Measurements from ENCODE around the gene TUBA3E.
"Not testable (repeated sequence)": the region's sequence is repeated elsewhere in the genome, so short reads cannot be mapped to it uniquely, and the experiment has no call there.

TUBA3E gene

DNA sequence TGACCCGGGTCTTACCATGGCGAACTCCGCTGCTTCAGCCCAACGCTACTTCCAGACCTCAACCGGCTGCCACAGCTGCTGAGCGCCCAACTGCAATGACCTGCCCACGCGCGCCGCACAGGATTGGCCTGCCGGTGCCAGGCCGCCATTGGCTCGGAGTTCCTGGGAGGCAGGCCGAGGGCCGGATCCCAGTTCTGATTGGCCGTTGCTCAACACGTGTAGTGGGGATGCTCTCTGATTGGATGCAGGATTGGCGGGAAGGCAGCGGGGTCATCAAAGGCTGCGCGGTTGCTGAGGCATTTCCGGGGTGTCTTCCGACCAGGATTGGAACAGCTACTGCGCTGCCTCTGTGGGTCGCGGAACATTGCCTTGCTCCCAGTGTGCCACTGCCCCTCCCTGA is at the start of gene TUBA3E:
TUBA3E (minus strand) TSS at position 97 of the 400 bp plus-strand sequence; CDS start at position 18, 79 bp downstream.
- Histone ChIP-seq H3K27me3 (ENCODE audit: control insufficient read depth, insufficient read depth, low read length) (no peaks in the 10 kb centered on the region), H3K27ac (ENCODE audit: low read length) (no peak within 1 kb of the TSS), H3K9me3 (ENCODE audit: control insufficient read depth, low read depth, low read length) (no peaks in the 10 kb centered on the region), H3K4me1 (ENCODE audit: control insufficient read depth, low read depth, low read length) (no peaks in the 10 kb centered on the region), H3K4me3 (ENCODE audit: low read length) (no peak within 1 kb of the TSS), H3K36me3 (ENCODE audit: control insufficient read depth, low read depth, low read length) (no peaks in the 10 kb centered on the region), H3K9ac (ENCODE audit: low read length) (no peak within 1 kb of the TSS)

DNA sequence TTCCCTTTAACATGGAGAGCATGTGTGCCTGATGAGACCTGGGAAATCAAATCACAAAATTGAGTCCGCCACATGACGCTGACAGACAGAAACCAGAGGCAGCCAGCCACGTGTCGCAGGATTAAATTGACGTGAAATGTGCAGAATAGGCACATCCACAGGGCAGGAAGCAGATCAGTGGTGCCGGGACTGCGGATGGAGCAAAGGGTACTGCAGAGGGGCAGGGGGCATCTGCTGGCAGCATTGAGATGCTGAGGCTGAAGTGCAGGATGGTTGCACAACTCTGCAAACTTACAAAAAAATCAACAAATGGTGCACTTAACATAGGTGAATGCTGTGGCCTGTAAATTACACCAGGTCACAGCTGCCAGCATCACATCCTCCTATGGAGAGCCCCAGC is 48.2 kb upstream of the TUBA3E start:
- Histone ChIP-seq H3K4me3 (ENCODE audit: low read length) (no peak overlapping the region), H3K9ac (ENCODE audit: low read length) (no peak overlapping the region), H3K27ac (ENCODE audit: low read length) (no peak overlapping the region), H3K27me3 (ENCODE audit: control insufficient read depth, insufficient read depth, low read length) (no peaks in the 10 kb centered on the region), H3K4me1 (ENCODE audit: control insufficient read depth, low read depth, low read length) (no peaks in the 10 kb centered on the region), H3K9me3 (ENCODE audit: control insufficient read depth, low read depth, low read length) (no peaks in the 10 kb centered on the region), H3K36me3 (ENCODE audit: control insufficient read depth, low read depth, low read length) (no peaks in the 10 kb centered on the region)

DNA sequence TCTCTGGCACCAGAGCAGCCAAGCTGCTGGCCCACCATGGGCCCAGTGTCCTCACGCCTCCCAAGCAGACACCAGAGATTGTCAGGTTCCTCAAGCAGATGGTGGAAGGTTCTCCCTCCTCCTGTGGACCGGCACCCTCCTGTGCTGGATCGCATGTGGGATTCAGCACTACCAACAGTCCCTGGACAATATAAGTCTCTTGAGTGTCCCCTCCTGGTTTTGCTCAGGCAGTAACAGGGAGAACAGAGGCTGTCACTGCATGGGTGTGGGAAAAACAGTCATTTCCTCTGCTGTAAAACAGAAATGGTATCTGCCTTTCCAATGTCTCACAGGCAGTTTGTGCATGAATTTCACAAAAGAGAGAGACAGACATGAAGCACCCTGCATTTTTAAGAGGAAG is 47.7 kb upstream of the TUBA3E start:
- Histone ChIP-seq H3K9ac (ENCODE audit: low read length) (no peak overlapping the region), H3K4me1 (ENCODE audit: control insufficient read depth, low read depth, low read length) (no peaks in the 10 kb centered on the region), H3K9me3 (ENCODE audit: control insufficient read depth, low read depth, low read length) (no peaks in the 10 kb centered on the region), H3K36me3 (ENCODE audit: control insufficient read depth, low read depth, low read length) (no peaks in the 10 kb centered on the region), H3K4me3 (ENCODE audit: low read length) (no peak overlapping the region), H3K27ac (ENCODE audit: low read length) (no peak overlapping the region), H3K27me3 (ENCODE audit: control insufficient read depth, insufficient read depth, low read length) (no peaks in the 10 kb centered on the region)

DNA sequence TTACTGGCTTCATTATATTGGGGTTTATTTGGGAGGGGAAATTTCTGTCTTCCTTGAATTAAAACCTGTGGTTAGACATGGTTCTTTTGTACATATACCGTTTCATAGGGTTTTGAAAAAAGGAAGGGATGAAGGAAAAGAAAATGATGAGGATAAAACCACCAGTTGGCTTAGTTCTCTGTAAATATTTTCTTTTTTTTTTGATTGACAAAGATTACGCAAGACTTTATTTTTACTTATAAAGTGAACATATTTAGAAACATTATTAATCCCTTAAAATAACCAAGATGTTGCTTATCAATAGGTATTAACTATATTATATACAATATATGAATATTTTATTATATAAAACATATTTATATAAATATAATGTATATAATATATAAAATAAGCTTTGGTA is 45.1 kb upstream of the TUBA3E start:
- no peak overlapping the region for H3K27ac ChIP-seq (ENCODE audit: low read length)
- no peak overlapping the region for H3K4me3 ChIP-seq (ENCODE audit: low read length)

DNA sequence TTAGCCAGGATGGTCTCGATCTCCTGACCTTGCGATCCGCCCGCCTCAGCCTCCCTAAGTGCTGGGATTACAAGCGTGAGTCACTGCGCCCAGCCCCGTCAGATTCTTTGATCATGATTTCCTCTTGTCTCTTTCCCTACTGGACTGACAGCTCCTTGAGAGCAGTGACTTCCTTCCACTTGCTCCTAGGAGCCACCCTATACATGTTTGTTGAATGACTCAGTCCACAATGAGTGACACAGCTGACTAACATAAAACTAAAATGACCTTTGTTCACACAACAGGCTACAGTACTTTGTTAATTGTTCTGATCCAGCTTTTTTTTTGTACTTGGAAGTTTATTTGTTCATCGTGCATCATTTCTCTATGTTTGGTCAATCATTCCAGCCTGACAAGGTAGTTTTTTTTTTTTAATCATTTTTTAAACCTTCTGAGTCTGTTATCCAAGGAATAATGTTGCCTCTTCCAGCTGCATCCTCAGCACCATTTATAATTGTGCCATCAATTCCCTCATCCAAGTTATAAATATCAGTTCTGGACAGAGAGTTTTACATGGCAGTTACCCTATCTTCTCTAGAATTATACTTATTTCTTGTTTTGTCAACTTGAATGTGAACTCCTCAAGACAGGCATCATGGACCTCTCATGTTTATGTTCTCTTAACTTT is 42.9 kb upstream of the TUBA3E start:
- H3K9me3 ChIP-seq (ENCODE audit: control insufficient read depth, low read depth, low read length) = no peaks in the 10 kb centered on the region
- H3K4me1 ChIP-seq (ENCODE audit: control insufficient read depth, low read depth, low read length) = no peaks in the 10 kb centered on the region
- H3K36me3 ChIP-seq (ENCODE audit: control insufficient read depth, low read depth, low read length) = no peaks in the 10 kb centered on the region
- H3K27me3 ChIP-seq (ENCODE audit: control insufficient read depth, insufficient read depth, low read length) = no peaks in the 10 kb centered on the region
- H3K27ac ChIP-seq (ENCODE audit: low read length) = no peak overlapping the region
- H3K4me3 ChIP-seq (ENCODE audit: low read length) = no peak overlapping the region
- no peak overlapping the region for H3K9ac ChIP-seq (ENCODE audit: low read length)

More for the DNA sequence above, 45.1 kb upstream of the TUBA3E start:
- Histone ChIP-seq H3K27me3 (ENCODE audit: control insufficient read depth, insufficient read depth, low read length) (no peaks in the 10 kb centered on the region), H3K4me1 (ENCODE audit: control insufficient read depth, low read depth, low read length) (no peaks in the 10 kb centered on the region), H3K9me3 (ENCODE audit: control insufficient read depth, low read depth, low read length) (no peaks in the 10 kb centered on the region), H3K36me3 (ENCODE audit: control insufficient read depth, low read depth, low read length) (no peaks in the 10 kb centered on the region), H3K9ac (ENCODE audit: low read length) (no peak overlapping the region)

DNA sequence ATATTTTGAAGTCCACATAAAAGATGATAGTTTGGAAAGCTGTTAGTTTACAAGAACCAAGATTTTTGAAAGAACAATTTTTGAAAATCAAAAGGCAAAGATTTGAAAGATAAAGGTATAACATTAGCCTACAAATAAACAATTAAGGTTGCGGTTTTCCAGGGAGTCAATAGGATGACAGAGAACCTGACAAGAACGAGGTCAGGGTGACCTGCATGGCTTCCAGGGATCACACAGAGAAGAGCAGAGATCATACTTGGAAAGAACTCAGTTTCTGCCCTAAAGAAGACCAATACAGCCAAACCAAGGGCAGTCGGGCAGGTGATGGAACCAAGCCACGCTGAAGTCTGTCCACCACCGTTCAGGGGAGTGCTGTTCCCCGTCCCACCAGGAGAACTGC is 41.3 kb upstream of the TUBA3E start:
- not testable (repeated sequence) for H3K4me1 ChIP-seq (ENCODE audit: control insufficient read depth, low read depth, low read length); H3K27ac ChIP-seq (ENCODE audit: low read length); H3K9me3 ChIP-seq (ENCODE audit: control insufficient read depth, low read depth, low read length); H3K4me3 ChIP-seq (ENCODE audit: low read length); H3K9ac ChIP-seq (ENCODE audit: low read length); H3K36me3 ChIP-seq (ENCODE audit: control insufficient read depth, low read depth, low read length); H3K27me3 ChIP-seq (ENCODE audit: control insufficient read depth, insufficient read depth, low read length)

DNA sequence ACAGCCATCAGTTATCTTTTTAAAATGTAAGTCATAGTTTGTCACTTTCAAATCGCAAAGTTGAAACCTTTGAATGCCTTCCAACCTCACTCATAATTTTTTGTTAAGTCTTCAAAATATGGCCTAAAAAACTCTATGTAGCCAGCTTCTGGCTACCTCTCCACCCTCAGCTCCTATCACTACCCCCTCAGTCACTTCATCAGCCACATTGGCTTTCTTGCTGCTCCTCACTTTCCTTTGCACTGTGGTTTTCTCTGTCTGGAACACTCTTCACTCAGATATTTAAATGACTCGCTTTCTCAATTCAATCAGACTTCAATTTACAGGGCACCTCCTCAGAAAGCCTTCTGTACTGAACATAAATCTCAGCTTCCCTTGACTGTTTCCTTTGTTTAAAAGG is 34.8 kb upstream of the TUBA3E start:
- not testable (repeated sequence) for H3K9me3 ChIP-seq (ENCODE audit: control insufficient read depth, low read depth, low read length); H3K27ac ChIP-seq (ENCODE audit: low read length); H3K4me1 ChIP-seq (ENCODE audit: control insufficient read depth, low read depth, low read length); H3K9ac ChIP-seq (ENCODE audit: low read length); H3K4me3 ChIP-seq (ENCODE audit: low read length); H3K36me3 ChIP-seq (ENCODE audit: control insufficient read depth, low read depth, low read length); H3K27me3 ChIP-seq (ENCODE audit: control insufficient read depth, insufficient read depth, low read length)

DNA sequence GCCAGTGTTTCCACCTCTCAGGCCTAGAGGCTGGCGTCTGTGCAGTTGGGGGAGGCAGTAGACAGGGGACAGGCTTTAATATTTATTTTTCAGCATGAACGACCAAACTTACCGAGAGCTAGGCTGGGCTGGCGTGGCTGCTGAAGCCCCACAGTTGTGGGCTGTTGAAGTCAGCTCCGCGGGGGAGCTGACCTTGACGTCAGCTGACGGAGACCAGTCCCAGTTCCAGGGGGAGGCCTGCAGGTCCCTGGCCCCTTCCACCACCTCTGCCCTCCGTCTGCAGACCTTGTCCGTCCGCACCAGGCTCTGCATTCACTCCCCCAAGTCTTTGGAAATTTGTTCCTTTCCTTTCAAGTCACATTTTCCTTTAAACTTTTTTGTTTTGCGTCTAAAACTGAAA is 33.4 kb upstream of the TUBA3E start:
- H3K9ac ChIP-seq (ENCODE audit: low read length) = no peak overlapping the region
- H3K36me3 ChIP-seq (ENCODE audit: control insufficient read depth, low read depth, low read length) = no peaks in the 10 kb centered on the region
- H3K27ac ChIP-seq (ENCODE audit: low read length) = no peak overlapping the region
- no peaks in the 10 kb centered on the region for H3K27me3 ChIP-seq (ENCODE audit: control insufficient read depth, insufficient read depth, low read length)
- H3K9me3 ChIP-seq (ENCODE audit: control insufficient read depth, low read depth, low read length) = no peaks in the 10 kb centered on the region
- no peaks in the 10 kb centered on the region for H3K4me1 ChIP-seq (ENCODE audit: control insufficient read depth, low read depth, low read length)
- no peak overlapping the region for H3K4me3 ChIP-seq (ENCODE audit: low read length)

DNA sequence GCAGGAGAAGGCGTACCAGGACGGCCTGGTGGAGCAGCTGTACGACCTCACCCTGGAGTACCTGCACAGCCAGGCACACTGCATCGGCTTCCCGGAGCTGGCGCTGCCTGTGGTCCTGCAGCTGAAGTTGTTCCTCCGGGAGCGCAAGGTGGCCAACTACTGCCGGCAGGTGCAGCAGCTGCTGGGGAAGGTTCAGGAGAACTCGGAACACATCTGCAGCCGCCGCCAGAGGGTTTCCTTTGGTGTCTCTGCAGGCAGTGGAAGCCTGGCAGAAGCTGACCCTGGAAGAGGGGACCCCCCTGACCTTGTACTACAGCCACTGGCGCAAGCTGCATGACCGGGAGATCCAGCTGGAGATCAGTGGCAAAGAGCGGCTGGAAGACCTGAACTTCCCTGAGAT is 32.7 kb upstream of the TUBA3E start:
- H3K27me3 ChIP-seq (ENCODE audit: control insufficient read depth, insufficient read depth, low read length); H3K27ac ChIP-seq (ENCODE audit: low read length); H3K9ac ChIP-seq (ENCODE audit: low read length); H3K9me3 ChIP-seq (ENCODE audit: control insufficient read depth, low read depth, low read length); H3K4me3 ChIP-seq (ENCODE audit: low read length); H3K4me1 ChIP-seq (ENCODE audit: control insufficient read depth, low read depth, low read length); H3K36me3 ChIP-seq (ENCODE audit: control insufficient read depth, low read depth, low read length): not testable (repeated sequence)

DNA sequence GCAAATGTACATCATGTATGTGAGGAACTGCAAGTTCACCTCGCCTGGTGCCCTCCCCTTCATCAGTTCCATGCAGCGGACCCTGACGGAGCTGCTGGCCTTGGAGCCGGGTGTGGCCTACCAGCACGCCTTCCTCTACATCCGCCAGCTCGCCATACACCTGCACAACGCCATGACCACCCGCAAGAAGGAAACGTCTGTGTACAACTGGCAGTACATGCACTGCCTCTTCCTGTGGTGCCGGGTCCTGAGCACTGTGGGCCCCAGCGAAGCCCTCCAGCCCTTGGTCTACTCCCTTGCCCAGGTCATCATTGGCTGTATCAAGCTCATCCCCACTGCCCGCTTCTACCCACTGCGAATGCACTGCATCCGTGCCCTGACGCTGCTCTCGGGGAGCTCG is 32.1 kb upstream of the TUBA3E start:
- H3K27me3 ChIP-seq (ENCODE audit: control insufficient read depth, insufficient read depth, low read length); H3K27ac ChIP-seq (ENCODE audit: low read length); H3K9me3 ChIP-seq (ENCODE audit: control insufficient read depth, low read depth, low read length); H3K4me3 ChIP-seq (ENCODE audit: low read length); H3K36me3 ChIP-seq (ENCODE audit: control insufficient read depth, low read depth, low read length); H3K4me1 ChIP-seq (ENCODE audit: control insufficient read depth, low read depth, low read length); H3K9ac ChIP-seq (ENCODE audit: low read length): not testable (repeated sequence)

DNA sequence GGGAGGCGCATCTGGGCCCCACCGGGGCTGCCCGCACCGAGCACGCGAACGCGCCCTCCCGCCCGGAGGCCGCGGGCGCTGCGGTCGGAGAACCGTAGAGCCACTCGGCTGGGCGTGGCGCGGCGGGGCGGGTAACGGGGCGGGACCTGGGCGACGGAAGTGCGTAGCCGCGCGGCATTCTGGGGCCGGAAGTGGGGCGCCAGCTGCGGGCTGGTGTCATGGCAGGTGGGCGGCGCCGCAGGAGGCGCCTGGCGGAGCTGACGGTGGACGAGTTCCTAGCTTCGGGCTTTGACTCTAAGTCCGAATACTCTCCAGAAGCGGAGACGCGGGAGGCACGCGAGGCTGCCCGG is 30.9 kb upstream of the TUBA3E start:
- not testable (repeated sequence) for H3K36me3 ChIP-seq (ENCODE audit: control insufficient read depth, low read depth, low read length); H3K4me1 ChIP-seq (ENCODE audit: control insufficient read depth, low read depth, low read length); H3K27ac ChIP-seq (ENCODE audit: low read length); H3K27me3 ChIP-seq (ENCODE audit: control insufficient read depth, insufficient read depth, low read length); H3K9me3 ChIP-seq (ENCODE audit: control insufficient read depth, low read depth, low read length); H3K4me3 ChIP-seq (ENCODE audit: low read length); H3K9ac ChIP-seq (ENCODE audit: low read length)

DNA sequence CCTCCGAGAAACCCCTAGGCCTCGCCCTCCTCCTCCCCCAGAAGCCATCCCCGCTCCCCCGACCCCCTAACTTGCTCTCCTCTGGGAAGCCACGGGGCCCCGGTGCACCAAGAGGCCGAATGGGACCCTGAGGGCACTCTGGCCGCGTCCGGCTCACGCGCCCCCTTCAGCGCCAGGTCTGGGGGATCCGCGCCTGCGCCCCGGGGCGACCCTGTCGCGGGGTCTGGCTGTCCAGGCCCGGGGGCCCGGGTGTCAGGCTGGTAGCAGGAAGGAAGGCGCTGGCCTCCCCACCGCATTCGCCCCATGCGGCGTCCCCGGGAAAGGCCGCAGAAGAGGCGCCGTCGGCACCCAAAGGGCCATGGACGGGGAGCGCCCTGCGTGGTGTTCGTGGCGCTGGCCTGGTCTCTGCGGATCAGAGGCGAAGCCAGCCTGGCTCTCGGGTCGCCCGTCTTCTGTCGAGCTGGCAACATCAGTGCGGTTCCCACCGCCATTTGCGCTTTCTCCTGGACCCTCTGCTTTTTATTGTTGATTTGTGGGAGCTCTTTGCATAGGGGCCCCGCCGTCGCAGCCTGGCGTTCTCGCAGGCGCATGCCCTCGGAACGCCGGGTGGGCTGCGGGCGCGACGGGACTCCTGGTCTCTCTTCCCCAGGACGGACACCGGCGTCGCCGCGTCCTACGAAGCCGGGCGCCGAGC is 30.4 kb upstream of the TUBA3E start:
- H3K4me1 ChIP-seq (ENCODE audit: control insufficient read depth, low read depth, low read length) = not testable (repeated sequence)

More for the DNA sequence above, 30.4 kb upstream of the TUBA3E start:
- H3K9me3 ChIP-seq (ENCODE audit: control insufficient read depth, low read depth, low read length); H3K9ac ChIP-seq (ENCODE audit: low read length); H3K4me3 ChIP-seq (ENCODE audit: low read length); H3K27me3 ChIP-seq (ENCODE audit: control insufficient read depth, insufficient read depth, low read length); H3K36me3 ChIP-seq (ENCODE audit: control insufficient read depth, low read depth, low read length); H3K27ac ChIP-seq (ENCODE audit: low read length): not testable (repeated sequence)

Data from iPS-18a (cell line).